Endothelial cell (in vitro differentiated cells): Measurements from ENCODE around the gene ENDOG. TPM values are rescaled to one million over a fixed set of nuclear protein-coding genes. Genes with fewer than 3 reads are reported as not detected.

ENCODE experiments used
- DNase-seq: peaks from one replicate; pipeline ENCODE4 v3.0.0; 2021; ENCODE audit warnings: low spot score
- H3K27ac Mint-ChIP-seq: one replicate; pipeline ENCODE4 v1.8.0; 2021; ENCODE audit warnings: mixed read lengths, inconsistent platforms; ENCODE audit not compliant: unreplicated experiment
- H3K27me3 Mint-ChIP-seq: one replicate; pipeline ENCODE4 v1.8.0; 2021; ENCODE audit warnings: mild to moderate bottlenecking, moderate library complexity, mixed read lengths, inconsistent platforms; ENCODE audit not compliant: unreplicated experiment
- H3K36me3 Mint-ChIP-seq: one replicate; pipeline ENCODE4 v1.8.0; 2021; ENCODE audit warnings: mild to moderate bottlenecking, low read depth, mixed read lengths, inconsistent platforms; ENCODE audit not compliant: unreplicated experiment
- H3K4me1 Mint-ChIP-seq: one replicate; pipeline ENCODE4 v1.8.0; 2021; ENCODE audit warnings: mild to moderate bottlenecking, mixed read lengths, inconsistent platforms; ENCODE audit not compliant: unreplicated experiment
- H3K4me3 Mint-ChIP-seq: one replicate; pipeline ENCODE4 v1.8.0; 2021; ENCODE audit warnings: mild to moderate bottlenecking, mixed read lengths, inconsistent platforms; ENCODE audit not compliant: unreplicated experiment
- H3K9me3 Mint-ChIP-seq: one replicate; pipeline ENCODE4 v1.8.0; 2021; ENCODE audit warnings: mixed read lengths, inconsistent platforms; ENCODE audit not compliant: unreplicated experiment
- total RNA-seq: library from RNA; stranded (reverse); fragmentation: NEBNext Ultra II Directional; extraction: Animal tissue kit (Norgen Biotek cat#: 25700); gene quantifications from one replicate; pipeline ENCODE4 v1.2.1, GENCODE V29; 2021; ENCODE audit not compliant: unreplicated experiment
- TF ChIP-seq, protein P1 (sequence below): fragments of 200-600 bp; sonication (generic); IDR thresholded peaks from one replicate; pipeline ENCODE4 v1.5.0; 2021; ENCODE audit warnings: antibody characterized with exemption; ENCODE audit not compliant: unreplicated experiment

The ENDOG gene
- total RNA-seq, 1 donor from 2014 or later = 8.1 TPM

- TF ChIP-seq, protein P1, sequence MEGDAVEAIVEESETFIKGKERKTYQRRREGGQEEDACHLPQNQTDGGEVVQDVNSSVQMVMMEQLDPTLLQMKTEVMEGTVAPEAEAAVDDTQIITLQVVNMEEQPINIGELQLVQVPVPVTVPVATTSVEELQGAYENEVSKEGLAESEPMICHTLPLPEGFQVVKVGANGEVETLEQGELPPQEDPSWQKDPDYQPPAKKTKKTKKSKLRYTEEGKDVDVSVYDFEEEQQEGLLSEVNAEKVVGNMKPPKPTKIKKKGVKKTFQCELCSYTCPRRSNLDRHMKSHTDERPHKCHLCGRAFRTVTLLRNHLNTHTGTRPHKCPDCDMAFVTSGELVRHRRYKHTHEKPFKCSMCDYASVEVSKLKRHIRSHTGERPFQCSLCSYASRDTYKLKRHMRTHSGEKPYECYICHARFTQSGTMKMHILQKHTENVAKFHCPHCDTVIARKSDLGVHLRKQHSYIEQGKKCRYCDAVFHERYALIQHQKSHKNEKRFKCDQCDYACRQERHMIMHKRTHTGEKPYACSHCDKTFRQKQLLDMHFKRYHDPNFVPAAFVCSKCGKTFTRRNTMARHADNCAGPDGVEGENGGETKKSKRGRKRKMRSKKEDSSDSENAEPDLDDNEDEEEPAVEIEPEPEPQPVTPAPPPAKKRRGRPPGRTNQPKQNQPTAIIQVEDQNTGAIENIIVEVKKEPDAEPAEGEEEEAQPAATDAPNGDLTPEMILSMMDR = no peak
- H3K9me3 Mint-ChIP-seq = no peaks in the 10 kb centered on the region
- H3K36me3 Mint-ChIP-seq = peaks cover 15% of the 10 kb centered on the region
- DNase-seq = no peak
- H3K4me1 Mint-ChIP-seq = peaks cover 10% of the 10 kb centered on the region
- peak overlapping the region; percentile 95 for H3K4me3 Mint-ChIP-seq
- peaks cover 16% of the 10 kb centered on the region for H3K27me3 Mint-ChIP-seq
- peak overlapping the region; percentile 75 for H3K27ac Mint-ChIP-seq
Measured at GRCh38 chr9:128828719-128829452, 10.6 kb downstream of the ENDOG start.

GRCh38 chr9:128829477-128830251 lies 11.4 kb downstream of the ENDOG start, which contains the start of gene SPOUT1:
Gene SPOUT1 (minus strand): TSS chr9:128829794. CDS start chr9:128829780, 14 bp downstream.
- Mint-ChIP-seq H3K27ac (peak within 1 kb of the TSS; percentile 78), H3K36me3 (peaks cover 19% of the 10 kb centered on the region)
- TF ChIP-seq, protein P1 = no peak

GRCh38 chr9:128833696-128834095 lies 15.4 kb downstream of the ENDOG start:
- no peak overlapping the region for H3K27ac Mint-ChIP-seq
- H3K4me3 Mint-ChIP-seq = no peak overlapping the region

More at GRCh38 chr9:128829477-128830251, 11.4 kb downstream of the ENDOG start, which contains the start of gene SPOUT1:
- H3K4me3 Mint-ChIP-seq = peak within 1 kb of the TSS; percentile 95
- peak; percentile 92 for DNase-seq
- peaks cover 10% of the 10 kb centered on the region for H3K4me1 Mint-ChIP-seq
- no peaks in the 10 kb centered on the region for H3K9me3 Mint-ChIP-seq
- peaks cover 11% of the 10 kb centered on the region for H3K27me3 Mint-ChIP-seq

DNA sequence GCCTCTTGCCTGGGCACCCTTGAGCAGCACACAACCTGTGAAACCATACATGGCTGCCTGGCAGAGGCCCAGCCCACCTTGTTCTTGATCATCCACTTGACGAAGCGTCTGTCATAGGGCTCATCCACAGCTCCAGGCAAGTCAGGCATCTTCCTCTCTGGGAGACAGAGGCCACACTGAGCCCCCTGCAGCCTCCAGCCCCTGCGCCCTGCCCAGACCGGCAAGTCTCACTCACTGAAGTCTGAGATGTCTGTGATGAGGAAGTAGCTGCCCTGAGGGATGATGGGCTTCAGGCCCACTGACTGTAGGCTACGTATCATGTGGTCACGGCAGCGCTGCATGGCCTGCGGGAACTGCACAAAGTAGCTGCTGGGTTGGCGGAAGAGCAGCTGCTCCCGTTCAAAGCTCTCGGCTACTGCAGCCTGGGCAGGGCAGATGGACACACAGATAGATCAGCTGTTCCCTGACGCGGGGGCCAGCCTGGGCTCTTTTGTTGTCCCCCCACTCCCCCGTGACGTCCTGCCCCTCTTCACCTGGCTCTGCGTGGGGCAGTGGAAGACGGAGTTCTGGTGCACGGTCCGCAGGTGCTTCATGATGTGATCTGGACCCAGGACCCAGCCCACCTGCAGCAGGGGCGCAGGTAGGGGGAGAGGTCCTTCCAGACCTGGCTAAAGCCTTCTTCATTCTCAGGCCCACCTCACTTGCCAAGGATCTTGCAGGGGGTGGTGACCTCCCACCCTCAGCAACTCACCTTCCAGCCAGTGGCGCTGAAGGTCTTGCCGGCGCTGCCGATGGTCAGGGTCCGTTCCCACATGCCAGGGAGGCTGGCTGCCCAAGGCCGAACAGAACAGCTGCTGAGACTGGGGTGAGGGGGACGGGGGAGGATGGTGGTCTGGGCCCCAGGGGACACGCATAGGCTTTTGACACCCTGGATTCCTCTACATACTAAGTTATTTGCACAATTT lies 17.2 kb downstream of the ENDOG start:
- Mint-ChIP-seq H3K4me1 (no peaks in the 10 kb centered on the region), H3K27ac (no peak overlapping the region), H3K27me3 (peaks cover 7% of the 10 kb centered on the region), H3K9me3 (no peaks in the 10 kb centered on the region), H3K36me3 (peaks cover 4% of the 10 kb centered on the region), H3K4me3 (no peak overlapping the region)
- DNase-seq = no peak
- TF ChIP-seq, protein P1 = no peak

More at GRCh38 chr9:128833696-128834095, 15.4 kb downstream of the ENDOG start:
- no peaks in the 10 kb centered on the region for H3K9me3 Mint-ChIP-seq
- H3K4me1 Mint-ChIP-seq = peaks cover 5% of the 10 kb centered on the region
- H3K36me3 Mint-ChIP-seq = peaks cover 8% of the 10 kb centered on the region
- H3K27me3 Mint-ChIP-seq = peaks cover 7% of the 10 kb centered on the region
- no peak for DNase-seq
- TF ChIP-seq, protein P1 = no peak
